D721Med (cell line): ENCODE results near the gene RSU1.
A peak's percentile ranks its signal among the peaks of the same experiment; 100 is the strongest.

Experiments used
- DNase-seq: peaks from one replicate; pipeline ENCODE4 v3.0.0; 2011; ENCODE audit warnings: low spot score; ENCODE audit not compliant: insufficient read length
- FAIRE-seq: peaks from 2 replicates; lab custom pipeline; 2011; peaks lifted over from hg19 to GRCh38; lab: Jason Lieb, UNC
- CTCF ChIP-seq: IDR thresholded peaks from 2 replicates; pipeline ENCODE4 v1.5.1; 2012; ENCODE audit warnings: mild to moderate bottlenecking, control low read depth; ENCODE audit not compliant: insufficient read depth; ENCODE audit errors: missing control alignments

Gene RSU1

DNA sequence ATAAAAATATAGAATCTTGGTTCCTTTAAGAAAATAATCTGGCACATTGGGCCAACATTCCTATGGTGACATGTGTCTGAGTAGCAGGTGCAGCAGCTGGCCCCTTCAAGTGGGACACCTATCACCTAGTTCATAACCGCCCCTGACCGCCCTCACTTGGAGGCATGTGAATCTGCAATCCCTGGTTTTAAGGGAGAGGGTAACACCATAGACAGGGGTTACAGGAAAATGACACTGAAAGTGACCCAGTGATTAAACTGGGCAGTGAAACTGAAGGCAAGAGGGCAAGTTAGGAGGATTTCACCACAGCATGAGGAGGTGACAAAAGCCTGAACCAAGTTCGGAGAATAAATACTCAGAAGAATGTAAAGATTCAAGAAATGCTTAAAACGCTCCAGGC lies 1.1 kb downstream of the RSU1 start:
- TF ChIP-seq CTCF: no peak
- no peak for DNase-seq
- no peak for FAIRE-seq

GRCh38 chr10:16814012-16814411 lies 3.2 kb downstream of the RSU1 start:
- no peak for FAIRE-seq
- no peak for DNase-seq
- TF ChIP-seq CTCF: no peak

- no peak for FAIRE-seq
- no peak for DNase-seq
- no peak for TF ChIP-seq CTCF
Measured at GRCh38 chr10:16812676-16813075, 4.5 kb downstream of the RSU1 start.

GRCh38 chr10:16811765-16812164 lies 5.5 kb downstream of the RSU1 start:
- FAIRE-seq: no peak
- TF ChIP-seq CTCF: no peak
- DNase-seq: no peak

DNA sequence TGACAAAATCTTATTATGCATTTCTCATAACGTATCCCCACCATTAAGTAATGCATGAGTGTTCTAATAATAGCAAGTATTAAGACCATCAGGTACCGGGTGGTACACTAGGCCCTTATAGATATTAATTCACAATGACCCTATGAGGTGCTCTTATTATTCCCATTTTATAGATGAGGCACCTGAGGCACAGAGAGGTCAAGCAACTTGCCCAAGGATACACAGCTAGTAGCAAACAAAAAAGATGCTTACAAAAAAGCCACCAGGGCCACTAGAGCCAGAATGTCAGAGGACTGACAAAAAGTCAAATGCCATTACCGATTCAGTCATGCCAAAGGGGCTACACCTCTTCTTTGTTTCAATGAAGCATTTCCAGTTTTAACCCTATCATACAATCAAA lies 5.9 kb downstream of the RSU1 start:
- DNase-seq (no peak), FAIRE-seq (no peak)
- TF ChIP-seq CTCF: no peak

- DNase-seq (peak; percentile 46), FAIRE-seq (peak; percentile 64)
- TF ChIP-seq CTCF: peak; percentile 44
Measured at GRCh38 chr10:16809074-16809718, 8.0 kb downstream of the RSU1 start.

- FAIRE-seq (no peak), DNase-seq (no peak)
- TF ChIP-seq CTCF: no peak
Measured at GRCh38 chr10:16804123-16804522, 13.1 kb downstream of the RSU1 start.
